Right lobe of liver (tissue), 4 donors: ENCODE measurements around the gene TPST2.

ENCODE experiments used
- CTCF ChIP-seq, 4 donors: fragments of 200-600 bp in 3 of 4; fragments of 450-650 bp in 1 of 4; IDR thresholded peaks; one replicate each; pipeline versions ENCODE4 v1.5.1 to v1.8.0; 2016 to 2022; ENCODE audit warnings: antibody characterized with exemption in 4 of 4, mild to moderate bottlenecking in 2 of 4
- POLR2A ChIP-seq: fragments of 450-650 bp; IDR thresholded peaks from one replicate; pipeline ENCODE4 v1.6.1; 2017; ENCODE audit warnings: antibody characterized with exemption, mild to moderate bottlenecking
- donor health status: DM: no; HTN: no; CAD: no.
- donor health status: DM: no; HTN: no; CAD: no.
- donor health status: DM: no; HTN: yes; CAD: no.

- TF ChIP-seq CTCF (IDR thresholded peaks at IDR 0.05) (no peak), POLR2A (no peak)
These were observed 25.2 kb upstream of the TPST2 start for GRCh38 chr22:26615149-26615548.
